Thoracic aorta (tissue), 2 donors: ENCODE measurements around the gene LIPA. TPM values are rescaled to one million over a fixed set of nuclear protein-coding genes. Genes with fewer than 3 reads are reported as not detected.

ENCODE experiments used
- ATAC-seq: fragments of 150-250 bp; one replicate; pipeline ENCODE4 v1.8.0; 2017; ENCODE audit warnings: low read depth; ENCODE audit not compliant: insufficient number of reproducible peaks, low FRiP score
- DNase-seq: peaks from one replicate; pipeline ENCODE4 v3.0.0-alpha.2; 2020; ENCODE audit warnings: low spot score
- H3K27ac ChIP-seq, 2 donors: fragments of 200-600 bp; sonication (generic); 1 replicate in 1 of 2; 2 replicates in 1 of 2; pipeline ENCODE4 v1.5.1; 2016; ENCODE audit warnings: mild to moderate bottlenecking in 2 of 2, moderate library complexity in 2 of 2
- H3K27me3 ChIP-seq: fragments of 200-600 bp; sonication (generic); replicated peaks from 2 replicates; pipeline ENCODE4 v1.6.0; 2016; ENCODE audit warnings: mild to moderate bottlenecking; ENCODE audit not compliant: insufficient read depth
- H3K36me3 ChIP-seq: fragments of 200-600 bp; sonication (generic); one replicate; pipeline ENCODE4 v1.5.1; 2016
- H3K4me1 ChIP-seq, 2 donors: fragments of 200-600 bp; sonication (generic); 1 replicate in 1 of 2; 2 replicates in 1 of 2; pipeline versions ENCODE4 v1.5.1 to v1.6.0; 2016; ENCODE audit warnings: low read depth in 2 of 2, mild to moderate bottlenecking in 1 of 2; ENCODE audit not compliant: control insufficient read depth in 1 of 2
- H3K4me3 ChIP-seq: fragments of 200-600 bp; sonication (generic); 2 replicates; pipeline ENCODE4 v1.5.1; 2016; ENCODE audit warnings: mild to moderate bottlenecking
- H3K9me3 ChIP-seq: fragments of 200-600 bp; sonication (generic); 2 replicates; pipeline ENCODE4 v1.5.1; 2016
- total RNA-seq, 2 donors: library from RNA; depleted of rRNA; stranded (reverse); fragments of >200 nt; gene quantifications; one replicate each; pipeline versions ENCODE4 v1.1.0 to v1.2.3, GENCODE V29; 2016
- TF ChIP-seq, protein P1 (sequence below): fragments of 200-600 bp; sonication (generic); IDR thresholded peaks from one replicate; pipeline ENCODE4 v1.5.1; 2019; ENCODE audit warnings: antibody characterized with exemption

Gene LIPA
- total RNA-seq, 2 donors from 2014 or later: 39.7 to 44.2 TPM

DNA sequence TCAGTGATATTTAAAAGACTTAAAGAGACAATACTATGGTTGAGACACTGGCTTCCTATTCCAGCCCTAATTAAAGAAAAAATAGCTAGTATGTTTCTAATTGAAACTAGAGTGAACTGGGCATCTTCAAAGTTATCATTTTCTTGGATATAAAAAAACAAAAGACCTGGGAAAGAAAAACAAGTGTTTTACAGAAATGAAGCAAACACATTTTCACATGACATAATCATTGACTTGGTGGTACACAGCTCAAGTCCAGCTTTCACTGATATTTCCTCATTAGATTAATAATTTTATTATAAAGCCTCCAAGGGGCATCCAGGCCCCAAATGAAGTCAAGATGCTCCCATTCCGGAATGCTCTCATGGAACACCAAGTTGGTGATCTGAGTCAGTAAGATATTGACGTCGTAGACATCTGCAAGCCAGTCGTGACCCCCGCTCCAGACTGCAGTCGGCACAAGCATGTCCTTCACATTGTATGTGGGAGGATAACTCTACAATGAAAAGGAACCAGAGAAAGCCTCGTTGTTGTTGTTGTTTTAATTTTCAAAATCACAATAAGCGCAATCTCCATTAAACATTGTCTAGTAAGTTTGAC, 36.9 kb downstream of the LIPA start:
- Histone ChIP-seq H3K4me1 (peaks cover 5 to 6% of the 10 kb centered on the region in 2 donors), H3K9me3 (no peaks in the 10 kb centered on the region), H3K27me3 (no peaks in the 10 kb centered on the region), H3K27ac (no peak overlapping the region), H3K36me3 (peaks cover 2% of the 10 kb centered on the region), H3K4me3 (no peak overlapping the region)
- TF ChIP-seq, protein P1, sequence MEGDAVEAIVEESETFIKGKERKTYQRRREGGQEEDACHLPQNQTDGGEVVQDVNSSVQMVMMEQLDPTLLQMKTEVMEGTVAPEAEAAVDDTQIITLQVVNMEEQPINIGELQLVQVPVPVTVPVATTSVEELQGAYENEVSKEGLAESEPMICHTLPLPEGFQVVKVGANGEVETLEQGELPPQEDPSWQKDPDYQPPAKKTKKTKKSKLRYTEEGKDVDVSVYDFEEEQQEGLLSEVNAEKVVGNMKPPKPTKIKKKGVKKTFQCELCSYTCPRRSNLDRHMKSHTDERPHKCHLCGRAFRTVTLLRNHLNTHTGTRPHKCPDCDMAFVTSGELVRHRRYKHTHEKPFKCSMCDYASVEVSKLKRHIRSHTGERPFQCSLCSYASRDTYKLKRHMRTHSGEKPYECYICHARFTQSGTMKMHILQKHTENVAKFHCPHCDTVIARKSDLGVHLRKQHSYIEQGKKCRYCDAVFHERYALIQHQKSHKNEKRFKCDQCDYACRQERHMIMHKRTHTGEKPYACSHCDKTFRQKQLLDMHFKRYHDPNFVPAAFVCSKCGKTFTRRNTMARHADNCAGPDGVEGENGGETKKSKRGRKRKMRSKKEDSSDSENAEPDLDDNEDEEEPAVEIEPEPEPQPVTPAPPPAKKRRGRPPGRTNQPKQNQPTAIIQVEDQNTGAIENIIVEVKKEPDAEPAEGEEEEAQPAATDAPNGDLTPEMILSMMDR: no peak
- DNase-seq: no peak
- no peak for ATAC-seq

DNA sequence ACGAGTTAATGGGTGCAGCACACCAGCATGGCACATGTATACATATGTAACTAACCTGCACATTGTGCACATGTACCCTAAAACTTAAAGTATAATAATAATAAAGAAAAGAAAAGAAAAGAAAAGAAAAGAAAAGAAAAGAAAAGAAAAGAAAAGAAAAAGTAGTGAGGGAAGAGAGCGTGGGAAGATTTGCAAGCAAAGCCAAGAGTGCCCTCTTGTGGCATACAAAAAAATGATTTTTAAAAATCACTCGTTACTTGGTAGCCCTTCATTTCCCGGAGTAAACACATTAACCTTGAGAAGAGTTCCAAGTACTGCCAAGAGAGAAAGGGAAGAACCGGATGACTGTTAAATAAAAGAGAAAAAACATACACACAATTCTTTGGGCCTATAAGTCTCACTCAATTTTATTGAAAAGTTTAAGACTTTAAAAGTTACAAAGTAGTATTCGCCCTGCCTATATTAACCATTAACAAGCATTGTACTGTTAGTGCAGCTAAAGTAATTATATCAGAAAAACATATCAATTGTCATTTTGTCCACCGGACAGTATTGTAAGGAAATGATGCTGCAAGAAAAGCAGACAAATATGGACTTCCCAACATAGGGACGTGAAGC, 38.3 kb downstream of the LIPA start:
- Histone ChIP-seq H3K4me3 (no peak overlapping the region), H3K27ac (no peak overlapping the region), H3K36me3 (no peaks in the 10 kb centered on the region), H3K4me1 (peaks cover 6 to 7% of the 10 kb centered on the region in 2 donors), H3K9me3 (no peaks in the 10 kb centered on the region), H3K27me3 (no peaks in the 10 kb centered on the region)
- DNase-seq: no peak
- TF ChIP-seq, protein P1: peak; percentile 64
- no peak for ATAC-seq

DNA sequence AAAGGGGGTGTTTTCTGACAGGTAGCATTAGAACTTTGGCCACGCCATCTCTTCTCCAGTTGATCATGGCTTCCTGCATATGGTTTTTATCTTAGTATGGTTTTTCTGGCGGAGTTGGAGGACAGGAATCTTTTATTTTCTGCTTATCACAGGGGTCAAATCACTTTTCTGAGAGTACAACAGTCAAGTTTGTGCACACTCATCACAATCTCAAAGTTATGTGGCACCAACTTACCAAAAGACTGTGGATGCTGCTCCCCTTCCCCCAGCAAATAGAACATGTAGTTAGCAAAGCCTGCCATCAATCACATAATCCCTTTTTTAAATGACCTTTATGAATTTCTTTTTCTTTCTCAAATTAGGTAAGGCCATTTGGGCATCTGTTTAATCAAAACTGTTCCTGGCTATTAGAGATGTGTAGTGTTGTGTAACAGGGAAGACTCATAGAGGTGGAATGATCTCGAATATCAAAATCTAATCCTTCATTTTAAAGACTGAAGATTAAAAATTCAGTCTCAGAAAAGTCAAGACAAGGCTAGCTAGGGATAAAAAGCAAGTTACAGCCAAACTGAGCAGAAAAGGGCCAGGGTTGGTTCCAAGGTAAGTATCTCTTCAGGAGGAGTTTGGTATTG, 40.7 kb downstream of the LIPA start:
- Histone ChIP-seq H3K9me3 (no peaks in the 10 kb centered on the region), H3K4me1 (peaks cover 14 to 19% of the 10 kb centered on the region in 2 donors), H3K4me3 (no peak overlapping the region), H3K36me3 (no peaks in the 10 kb centered on the region), H3K27ac (no peak overlapping the region), H3K27me3 (no peaks in the 10 kb centered on the region)
- ATAC-seq (no peak), DNase-seq (no peak)
- TF ChIP-seq, protein P1: no peak

DNA sequence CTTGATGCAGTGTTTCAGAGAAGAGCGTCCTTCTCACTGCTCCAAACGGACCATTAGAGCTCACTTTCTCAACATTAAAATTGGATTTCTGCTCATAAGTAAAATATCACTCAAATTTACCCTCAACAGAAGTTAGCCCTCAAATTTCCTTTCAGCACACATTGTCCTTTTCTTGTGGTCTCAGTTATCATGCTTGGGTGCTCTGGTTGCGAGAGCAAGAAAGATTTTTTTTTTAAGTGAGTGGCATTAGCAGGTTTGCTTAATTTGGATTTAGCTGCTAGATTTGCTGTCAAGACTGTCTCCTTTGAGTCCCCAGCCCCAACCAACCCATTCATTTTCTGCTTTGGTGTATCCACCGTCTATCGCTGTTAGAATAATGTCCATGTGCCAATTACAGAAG, 41.9 kb downstream of the LIPA start:
- ATAC-seq (no peak), DNase-seq (no peak)
- H3K4me1 ChIP-seq: peaks cover 14 to 19% of the 10 kb centered on the region in 2 donors
- no peak overlapping the region for H3K27ac ChIP-seq
- H3K36me3 ChIP-seq: no peaks in the 10 kb centered on the region
- TF ChIP-seq, protein P1: no peak
- H3K4me3 ChIP-seq: no peak overlapping the region
- no peaks in the 10 kb centered on the region for H3K27me3 ChIP-seq
- H3K9me3 ChIP-seq: no peaks in the 10 kb centered on the region

DNA sequence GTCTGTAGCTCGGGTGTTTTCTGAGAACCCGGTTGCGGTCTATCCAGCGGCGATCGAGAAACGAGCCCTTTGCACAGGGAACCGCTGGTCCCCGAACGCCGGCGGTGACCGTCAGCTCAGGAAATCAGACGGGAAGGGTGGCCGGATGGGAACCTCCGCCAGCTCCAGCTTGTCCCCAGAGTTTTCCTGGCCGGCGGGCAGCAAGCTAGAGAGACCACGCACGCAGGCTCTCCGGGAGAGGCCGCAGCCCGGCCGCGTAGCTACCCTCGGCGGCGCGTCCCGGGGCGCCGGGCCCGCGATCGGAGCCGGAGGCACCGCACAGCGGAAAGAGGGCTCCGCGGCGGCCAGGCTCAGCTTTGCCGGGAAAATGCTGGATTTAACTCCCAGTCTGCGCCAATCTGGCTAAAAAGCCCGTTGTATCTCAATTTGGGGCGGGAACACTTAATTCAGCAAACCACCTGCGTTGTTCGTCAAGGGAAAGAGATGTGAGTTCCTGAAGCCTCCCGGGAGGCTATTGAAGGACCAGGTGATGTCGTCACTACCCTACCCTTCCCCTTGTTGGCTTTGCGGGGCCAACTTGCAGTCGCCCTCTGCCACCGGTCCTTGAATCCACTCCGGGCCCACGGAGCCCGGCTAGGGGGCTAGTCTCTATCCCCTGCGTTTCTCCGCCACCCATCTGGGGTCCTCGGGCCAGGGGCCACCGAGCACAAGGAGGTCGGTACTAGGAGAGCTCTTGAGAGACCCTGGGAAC, 43.6 kb downstream of the LIPA start:
- TF ChIP-seq, protein P1: no peak
- no peak for DNase-seq
- H3K27me3 ChIP-seq: no peaks in the 10 kb centered on the region
- H3K4me3 ChIP-seq: peak overlapping the region; percentile 78
- H3K36me3 ChIP-seq: no peaks in the 10 kb centered on the region
- peak; percentile 11 for ATAC-seq
- peaks cover 14 to 19% of the 10 kb centered on the region in 2 donors for H3K4me1 ChIP-seq
- peak overlapping the region in 1 of 2 donors; percentile 19 for H3K27ac ChIP-seq
- H3K9me3 ChIP-seq: no peaks in the 10 kb centered on the region
